ENCODE measurements around the gene ZBTB7B. TPM values are rescaled to one million over a fixed set of nuclear protein-coding genes. Genes with fewer than 3 reads are reported as not detected.
A peak's percentile ranks its signal among the peaks of the same experiment; 100 is the strongest.

Gene ZBTB7B
- total and polyA plus RNA-seq, 9 of the 15 experiments (the other 6 are each of a cell fraction or from before 2014, with no cell fraction given) = 0.04 to 46.5 (median 15.2) TPM

- TF ChIP-seq NFE2 (IDR thresholded peaks at IDR 0.05; ENCODE audit: low read depth) (0 out of 2 replicates have a peak, but pooled peaks have one; percentile 5), CSDE1 (IDR thresholded peaks at IDR 0.05) (0 out of 4 replicates have a peak, but pooled peaks of 1 of the 2 experiments have one; percentile 47), TBL1XR1 (IDR thresholded peaks at IDR 0.05; ENCODE audit: low read length in 2 of 2) (no peak), FIP1L1 (IDR thresholded peaks at IDR 0.05; ENCODE audit: low read depth, low read length, poor library complexity, severe bottlenecking) (no peak), ZC3H11A (IDR thresholded peaks at IDR 0.05; ENCODE audit: low read depth, low read length) (no peak), WHSC1 (IDR thresholded peaks at IDR 0.05; ENCODE audit: low read length) (no peak), CEBPZ (IDR thresholded peaks at IDR 0.05; ENCODE audit: borderline replicate concordance, low read depth, low read length) (no peak), TGIF2 (CRISPR knock-in tag; IDR thresholded peaks at IDR 0.05) (peak; percentile 18; the same call in 1 of the 2 replicates), EWSR1 (IDR thresholded peaks at IDR 0.05; ENCODE audit: borderline replicate concordance, low read depth, partially characterized antibody) (no peak), PRPF4 (IDR thresholded peaks at IDR 0.05; ENCODE audit: insufficient read depth, low read depth, low read length, poor library complexity, severe bottlenecking) (no peak), NFRKB (IDR thresholded peaks at IDR 0.05; ENCODE audit: low read depth) (peak; percentile 68), MCM2 (IDR thresholded peaks at IDR 0.05; ENCODE audit: low read depth) (no peak), ZC3H4 (CRISPR knock-in tag; IDR thresholded peaks at IDR 0.05; ENCODE audit: borderline replicate concordance) (no peak), SREBF2 (CRISPR knock-in tag; IDR thresholded peaks at IDR 0.05) (no peak), ZNF589 (CRISPR knock-in tag; IDR thresholded peaks at IDR 0.05; ENCODE audit: low read depth) (no peak; the same call in 1 of the 2 replicates), SLC30A9 (CRISPR knock-in tag; IDR thresholded peaks at IDR 0.05) (no peak), BDP1 (IDR thresholded peaks at IDR 0.05; ENCODE audit: insufficient read depth, insufficient read length) (no peak), CTBP1 (IDR thresholded peaks at IDR 0.05; ENCODE audit: borderline replicate concordance) (no peak), U2AF2 (optimal IDR thresholded peaks at IDR 0.05; ENCODE audit: low read depth, low read length) (no peak), SRSF9 (IDR thresholded peaks at IDR 0.05; ENCODE audit: borderline replicate concordance, low read depth, low read length) (no peak), ESRRB (CRISPR knock-in tag; IDR thresholded peaks at IDR 0.05; ENCODE audit: borderline replicate concordance) (0 out of 2 replicates have a peak, but pooled peaks have one; percentile 19), POLR2G (IDR thresholded peaks at IDR 0.05; ENCODE audit: low read depth, low read length) (peak; percentile 65), ARHGAP35 (IDR thresholded peaks at IDR 0.05; ENCODE audit: partially characterized antibody) (no peak), ZFP36 (IDR thresholded peaks at IDR 0.05; ENCODE audit: low read depth, low read length, partially characterized antibody) (no peak), SMAD1 (IDR thresholded peaks at IDR 0.05; ENCODE audit: low read depth, low read length, partially characterized antibody) (no peak)
- TF ChIP-seq, protein P1, sequence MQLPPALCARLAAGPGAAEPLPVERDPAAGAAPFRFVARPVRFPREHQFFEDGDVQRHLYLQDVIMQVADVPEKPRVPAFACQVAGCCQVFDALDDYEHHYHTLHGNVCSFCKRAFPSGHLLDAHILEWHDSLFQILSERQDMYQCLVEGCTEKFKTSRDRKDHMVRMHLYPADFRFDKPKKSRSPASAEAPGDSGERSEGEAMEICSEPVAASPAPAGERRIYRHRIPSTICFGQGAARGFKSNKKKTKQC (CRISPR knock-in tag; IDR thresholded peaks at IDR 0.05) = no peak
Observed at GRCh38 chr1:154999571-155000410, 2.8 kb upstream of the ZBTB7B start (continued).

Data from K562 (cell line).